SK-N-SH (cell line): ENCODE measurements around the gene STAC.

Source experiments
- CTCF ChIP-seq: fragments of 200-600 bp; sonication (generic); IDR thresholded peaks from 2 replicates; pipeline ENCODE4 v1.6.1; 2017; ENCODE audit warnings: antibody characterized with exemption, mild to moderate bottlenecking, moderate library complexity
- EP300 ChIP-seq, 2 experiments: IDR thresholded peaks; 2 replicates each; pipeline versions ENCODE4 v1.4.0 to v1.6.1; 2012; ENCODE audit warnings: borderline replicate concordance in 1 of 2, low read depth in 1 of 2, low read length in 1 of 2
- GABPA ChIP-seq: IDR thresholded peaks from 2 replicates; pipeline ENCODE4 v1.4.0; 2012; ENCODE audit warnings: low read depth, mild to moderate bottlenecking
- POLR2AphosphoS5 ChIP-seq: IDR thresholded peaks from 2 replicates; pipeline ENCODE4 v1.6.1; 2012; ENCODE audit warnings: low read depth, low read length
- TAF1 ChIP-seq: IDR thresholded peaks from 2 replicates; pipeline ENCODE4 v1.6.1; 2012; ENCODE audit warnings: low read depth, mild to moderate bottlenecking, low read length, moderate library complexity, borderline replicate concordance
- YY1 ChIP-seq: IDR thresholded peaks from 2 replicates; pipeline ENCODE4 v1.4.0; 2012; ENCODE audit warnings: low read depth, mild to moderate bottlenecking

- no peak for TF ChIP-seq YY1
- TF ChIP-seq EP300 (IDR thresholded peaks at IDR 0.05; ENCODE audit: borderline replicate concordance in 1 of 2, low read depth in 1 of 2, low read length in 1 of 2), result no peak
- TF ChIP-seq CTCF, result peak; percentile 22
- no peak for TF ChIP-seq TAF1
- TF ChIP-seq POLR2AphosphoS5, result no peak
- TF ChIP-seq GABPA, result no peak
Measured at GRCh38 chr3:36408146-36408545, 27.8 kb downstream of the STAC start.
